Uterus (tissue), 2 donors: Measurements from ENCODE around the gene PHLDA2.

Experiments
- POLR2A ChIP-seq, 2 donors: fragments of 450-650 bp; IDR thresholded peaks; one replicate each; pipeline ENCODE4 v1.6.1; 2016; ENCODE audit warnings: antibody characterized with exemption in 2 of 2, mild to moderate bottlenecking in 1 of 2, moderate library complexity in 1 of 2
- TF ChIP-seq, protein P1 (sequence below), 4 experiments: fragments of 200-600 bp in 2 of 4; fragments of 450-650 bp in 2 of 4; sonication (generic) in 2 of 4; IDR thresholded peaks; one replicate each; pipeline ENCODE4 v1.5.1; 2016 to 2019; ENCODE audit warnings: antibody characterized with exemption in 4 of 4, mild to moderate bottlenecking in 2 of 4, moderate library complexity in 1 of 4

DNA sequence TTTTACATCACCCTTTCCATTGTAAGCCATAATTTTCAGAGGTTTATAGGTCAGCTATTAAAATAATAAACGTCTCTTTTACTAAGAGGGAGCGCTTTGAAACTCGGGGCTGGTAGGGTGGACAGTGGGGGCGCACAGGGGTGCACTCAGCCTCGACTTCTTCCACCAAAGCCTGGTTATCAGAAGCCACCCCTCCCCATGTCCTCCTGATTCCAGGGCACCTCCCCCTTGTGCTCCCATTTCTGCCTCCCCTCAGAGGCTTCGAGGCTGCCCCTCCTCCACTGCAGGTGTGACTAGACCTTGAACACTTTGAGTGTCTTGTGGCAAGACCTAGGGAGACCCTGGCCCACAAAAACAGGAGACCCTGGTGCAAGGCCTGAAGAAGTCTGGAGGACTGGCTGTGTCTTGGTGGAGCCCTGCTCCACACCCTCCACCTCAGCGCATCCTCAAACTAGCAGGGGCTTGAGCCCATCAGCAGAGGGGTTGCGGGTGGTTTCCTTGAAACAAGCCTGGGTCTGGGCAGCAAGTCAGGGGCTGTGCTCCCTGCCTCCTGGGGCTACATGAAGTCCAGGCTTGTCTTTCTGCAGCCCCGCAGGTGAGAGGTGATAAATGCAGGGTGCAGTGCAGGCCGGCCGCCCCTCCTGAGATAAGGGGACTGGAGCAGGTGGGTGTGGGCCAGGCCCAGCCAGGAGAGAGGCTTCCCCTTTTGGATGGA is 46.7 kb downstream of the PHLDA2 start:
- TF ChIP-seq, protein P1, sequence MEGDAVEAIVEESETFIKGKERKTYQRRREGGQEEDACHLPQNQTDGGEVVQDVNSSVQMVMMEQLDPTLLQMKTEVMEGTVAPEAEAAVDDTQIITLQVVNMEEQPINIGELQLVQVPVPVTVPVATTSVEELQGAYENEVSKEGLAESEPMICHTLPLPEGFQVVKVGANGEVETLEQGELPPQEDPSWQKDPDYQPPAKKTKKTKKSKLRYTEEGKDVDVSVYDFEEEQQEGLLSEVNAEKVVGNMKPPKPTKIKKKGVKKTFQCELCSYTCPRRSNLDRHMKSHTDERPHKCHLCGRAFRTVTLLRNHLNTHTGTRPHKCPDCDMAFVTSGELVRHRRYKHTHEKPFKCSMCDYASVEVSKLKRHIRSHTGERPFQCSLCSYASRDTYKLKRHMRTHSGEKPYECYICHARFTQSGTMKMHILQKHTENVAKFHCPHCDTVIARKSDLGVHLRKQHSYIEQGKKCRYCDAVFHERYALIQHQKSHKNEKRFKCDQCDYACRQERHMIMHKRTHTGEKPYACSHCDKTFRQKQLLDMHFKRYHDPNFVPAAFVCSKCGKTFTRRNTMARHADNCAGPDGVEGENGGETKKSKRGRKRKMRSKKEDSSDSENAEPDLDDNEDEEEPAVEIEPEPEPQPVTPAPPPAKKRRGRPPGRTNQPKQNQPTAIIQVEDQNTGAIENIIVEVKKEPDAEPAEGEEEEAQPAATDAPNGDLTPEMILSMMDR (IDR thresholded peaks at IDR 0.05) = no peak
- no peak for TF ChIP-seq POLR2A (IDR thresholded peaks at IDR 0.05)
